Measurements from ENCODE around the gene VWA8. TPM values are rescaled to one million over a fixed set of nuclear protein-coding genes. Genes with fewer than 3 reads are reported as not detected.

The VWA8 gene
- polyA plus RNA-seq, 1 donor (not counting 4 experiments of a cell fraction or from before 2014, with no cell fraction given): 17.8 TPM

- no peaks in the 10 kb centered on the region for H3K9me1 ChIP-seq (ENCODE audit: control insufficient read depth, extremely low read depth, insufficient read depth, low read length)
- peaks cover 6% of the 10 kb centered on the region for H3K4me1 ChIP-seq (ENCODE audit: control insufficient read depth, extremely low read depth, insufficient read depth, low read length)
- DNase-seq (ENCODE audit: low read depth, low spot score): no peak
- H3K4me3 ChIP-seq (ENCODE audit: control insufficient read depth in 2 of 3, extremely low read depth in 1 of 3, insufficient read depth in 2 of 3, low read depth in 1 of 3, low read length in 3 of 3): no peak overlapping the region
- H3K79me2 ChIP-seq (ENCODE audit: control insufficient read depth, insufficient read depth, low read length): no peaks in the 10 kb centered on the region
- no peaks in the 10 kb centered on the region for H4K20me1 ChIP-seq (ENCODE audit: control insufficient read depth, extremely low read depth, insufficient read depth, low read length)
- no peak overlapping the region for H3K9ac ChIP-seq (ENCODE audit: control insufficient read depth, extremely low read depth, insufficient read depth, low read length)
- H2AFZ ChIP-seq (ENCODE audit: control insufficient read depth, low read length): no peak overlapping the region
- dilution Hi-C loops (cut with MboI; ENCODE audit: extremely low pct_ligation_motif_present, low sequenced_read_pairs): no loop called here
- TF ChIP-seq CTCF (optimal IDR thresholded peaks at IDR 0.05 in 1 of 3, IDR thresholded peaks at IDR 0.05 in 1 of 3, conservative IDR thresholded peaks at IDR 0.05 in 1 of 3; ENCODE audit: extremely low read depth in 1 of 3, insufficient read depth in 2 of 3, low read length in 3 of 3): no peak
- TF ChIP-seq EZH2 (IDR thresholded peaks at IDR 0.05; ENCODE audit: low read length): no peak
- peaks cover 2 to 3% of the 10 kb centered on the region in 2 experiments for H3K36me3 ChIP-seq (ENCODE audit: control insufficient read depth in 2 of 2, extremely low read depth in 1 of 2, insufficient read depth in 2 of 2, low read length in 2 of 2)
- peak; percentile 48 for FAIRE-seq
- no peaks in the 10 kb centered on the region for H3K9me3 ChIP-seq (ENCODE audit: control insufficient read depth, low read depth, low read length)
- peak overlapping the region; percentile 25 for H3K4me2 ChIP-seq (ENCODE audit: control insufficient read depth, extremely low read depth, insufficient read depth, low read depth, low read length)
- no peaks in the 10 kb centered on the region for H3K27me3 ChIP-seq (ENCODE audit: control insufficient read depth, extremely low read depth, insufficient read depth, low read length)
- H3K27ac ChIP-seq (ENCODE audit: control insufficient read depth, insufficient read depth, low read length): no peak overlapping the region
Observed at GRCh38 chr13:41780715-41781706, 179.9 kb downstream of the VWA8 start.

GRCh38 chr13:41775251-41775650 lies 185.7 kb downstream of the VWA8 start:
- H3K79me2 ChIP-seq (ENCODE audit: control insufficient read depth, insufficient read depth, low read length): no peaks in the 10 kb centered on the region
- TF ChIP-seq EZH2 (IDR thresholded peaks at IDR 0.05; ENCODE audit: low read length) (no peak), CTCF (optimal IDR thresholded peaks at IDR 0.05 in 1 of 3, IDR thresholded peaks at IDR 0.05 in 1 of 3, conservative IDR thresholded peaks at IDR 0.05 in 1 of 3; ENCODE audit: extremely low read depth in 1 of 3, insufficient read depth in 2 of 3, low read length in 3 of 3) (no peak)
- H2AFZ ChIP-seq (ENCODE audit: control insufficient read depth, low read length): no peak overlapping the region
- H3K9me1 ChIP-seq (ENCODE audit: control insufficient read depth, extremely low read depth, insufficient read depth, low read length): no peaks in the 10 kb centered on the region
- no peaks in the 10 kb centered on the region for H4K20me1 ChIP-seq (ENCODE audit: control insufficient read depth, extremely low read depth, insufficient read depth, low read length)
- H3K9ac ChIP-seq (ENCODE audit: control insufficient read depth, extremely low read depth, insufficient read depth, low read length): no peak overlapping the region
- DNase-seq (ENCODE audit: low read depth, low spot score): no peak
- peaks cover 0 to 2% of the 10 kb centered on the region in 2 experiments for H3K36me3 ChIP-seq (ENCODE audit: control insufficient read depth in 2 of 2, extremely low read depth in 1 of 2, insufficient read depth in 2 of 2, low read length in 2 of 2)
- H3K9me3 ChIP-seq (ENCODE audit: control insufficient read depth, low read depth, low read length): no peaks in the 10 kb centered on the region
- no peaks in the 10 kb centered on the region for H3K4me1 ChIP-seq (ENCODE audit: control insufficient read depth, extremely low read depth, insufficient read depth, low read length)
- no peak overlapping the region for H3K4me3 ChIP-seq (ENCODE audit: control insufficient read depth in 2 of 3, extremely low read depth in 1 of 3, insufficient read depth in 2 of 3, low read depth in 1 of 3, low read length in 3 of 3)
- no peaks in the 10 kb centered on the region for H3K27me3 ChIP-seq (ENCODE audit: control insufficient read depth, extremely low read depth, insufficient read depth, low read length)
- no peak overlapping the region for H3K4me2 ChIP-seq (ENCODE audit: control insufficient read depth, extremely low read depth, insufficient read depth, low read depth, low read length)
- no peak for FAIRE-seq
- H3K27ac ChIP-seq (ENCODE audit: control insufficient read depth, insufficient read depth, low read length): no peak overlapping the region
- dilution Hi-C loops (cut with MboI; ENCODE audit: extremely low pct_ligation_motif_present, low sequenced_read_pairs): no loop called here
